Panc1 (cell line): ENCODE data around the gene ANKRD13C. TPM values are rescaled to one million over a fixed set of nuclear protein-coding genes. Genes with fewer than 3 reads are reported as not detected.

Experiments used
- ATAC-seq: fragments of 200-7000 bp; cut with Tn5 transposase; 2 replicates; pipeline ENCODE4 v1.9.1; 2020; ENCODE audit warnings: mild to moderate bottlenecking, moderate library complexity
- BruUV-seq: library from RNA; stranded (reverse); fragments of 400-500 nt; replicated peaks from 2 replicates; lab custom pipeline; 2021; lab: Mats Ljungman, UMichigan
- CTCF ChIA-PET: fragments of 300-600 bp; sonication (Branson Sonifier 250); formaldehyde crosslinking; loops from one replicate; lab custom pipeline; 2022; ENCODE audit warnings: antibody characterized with exemption; lab: Charles Lee
- POLR2A ChIA-PET: fragments of 300-600 bp; sonication (Branson Sonifier 250); formaldehyde crosslinking; loops from one replicate; lab custom pipeline; 2022; ENCODE audit warnings: antibody characterized with exemption; lab: Charles Lee
- DNase-seq: peaks from one replicate; pipeline ENCODE4 v3.0.0-alpha.2; 2010; ENCODE audit warnings: low read depth, low spot score
- H3K27ac ChIP-seq: 2 replicates; pipeline ENCODE4 v1.5.1; 2011; ENCODE audit warnings: mild to moderate bottlenecking, low read length, inconsistent platforms
- H3K27me3 ChIP-seq: fragments of 200-500 bp; sonication (Bioruptor generic); 2 replicates; pipeline ENCODE4 v1.6.0; 2014; ENCODE audit warnings: low read length, inconsistent platforms; ENCODE audit not compliant: control insufficient read depth, insufficient read depth
- H3K36me3 ChIP-seq: fragments of 200-500 bp; sonication (Bioruptor generic); 2 replicates; pipeline ENCODE4 v1.5.1; 2014; ENCODE audit warnings: inconsistent platforms, mild to moderate bottlenecking, low read length, moderate library complexity; ENCODE audit not compliant: control insufficient read depth, insufficient read depth
- H3K4me1 ChIP-seq: 2 replicates; pipeline ENCODE4 v1.5.1; 2011; ENCODE audit warnings: inconsistent platforms, mild to moderate bottlenecking, low read length, moderate library complexity; ENCODE audit not compliant: control insufficient read depth, insufficient read depth
- H3K4me3 ChIP-seq, 2 experiments: 2 replicates each; pipeline ENCODE4 v1.5.1; 2011 to 2012; ENCODE audit warnings: low read depth in 2 of 2, low read length in 2 of 2, mild to moderate bottlenecking in 2 of 2, inconsistent platforms in 1 of 2, moderate library complexity in 1 of 2
- H3K9me3 ChIP-seq: fragments of 200-500 bp; sonication (Bioruptor generic); 2 replicates; pipeline ENCODE4 v1.5.1; 2014; ENCODE audit warnings: low read depth, mild to moderate bottlenecking, inconsistent platforms, low read length, moderate library complexity; ENCODE audit not compliant: control insufficient read depth, insufficient read depth
- CTCF ChIP-seq: fragments of 450-650 bp; IDR thresholded peaks from 2 replicates; pipeline ENCODE4 v1.5.1; 2017; ENCODE audit warnings: mild to moderate bottlenecking
- POLR2AphosphoS5 ChIP-seq: IDR thresholded peaks from 2 replicates; pipeline ENCODE4 v1.6.1; 2012; ENCODE audit warnings: mild to moderate bottlenecking, low read depth, low read length, moderate library complexity
- REST ChIP-seq, 2 experiments: IDR thresholded peaks; 2 replicates each; pipeline ENCODE4 v1.6.1; 2011 to 2012; ENCODE audit warnings: low read depth in 2 of 2, control low read depth in 1 of 2, low read length in 1 of 2, mild to moderate bottlenecking in 1 of 2, moderate library complexity in 1 of 2; ENCODE audit not compliant: insufficient read depth in 1 of 2
- SIN3A ChIP-seq: IDR thresholded peaks from 2 replicates; pipeline ENCODE4 v1.6.1; 2012; ENCODE audit warnings: low read depth, mild to moderate bottlenecking, low read length, moderate library complexity, borderline replicate concordance; ENCODE audit not compliant: insufficient read depth
- TCF7L2 ChIP-seq: IDR thresholded peaks from 2 replicates; pipeline ENCODE4 v1.6.1; 2011; ENCODE audit warnings: mild to moderate bottlenecking, low read depth, low read length, inconsistent platforms
- in situ Hi-C: cut with HindIII; loops from 2 replicates; pipeline ENCODE4 v1.10.0; 2016; ENCODE audit warnings: low sequenced_read_pairs, low pct_unique_long_range_greater_than_20kb
- intact Hi-C: fragments of 100-400 bp; cut with micrococcal nuclease; formaldehyde crosslinking; loops from one replicate; pipeline ENCODE4 v1.10.0; 2022; ENCODE audit not compliant: unreplicated experiment
- total RNA-seq: library from RNA; stranded (reverse); gene quantifications from one replicate; pipeline ENCODE4 v1.2.1, GENCODE V29; 2021; ENCODE audit not compliant: unreplicated experiment

The ANKRD13C gene
- total RNA-seq, 1 experiment from 2014 or later: 20.7 TPM

GRCh38 chr1:70392626-70393025 is 38.1 kb upstream of the ANKRD13C start:
- in situ Hi-C loops (no loop called here), intact Hi-C loops (no loop called here)
- ChIA-PET POLR2A (no interaction called here), CTCF (no interaction called here)
- TF ChIP-seq POLR2AphosphoS5 (no peak), REST (IDR thresholded peaks at IDR 0.05; ENCODE audit: insufficient read depth in 1 of 2, low read depth in 2 of 2, low read length in 1 of 2) (no peak), CTCF (no peak), TCF7L2 (no peak), SIN3A (no peak)
- H3K4me1 ChIP-seq: no peaks in the 10 kb centered on the region
- no peak overlapping the region for H3K4me3 ChIP-seq
- BruUV-seq: no TSS peak
- no peak overlapping the region for H3K27ac ChIP-seq
- no peak for ATAC-seq
- no peaks in the 10 kb centered on the region for H3K36me3 ChIP-seq
- H3K9me3 ChIP-seq: no peaks in the 10 kb centered on the region
- no peak for DNase-seq
- H3K27me3 ChIP-seq: peaks cover 3% of the 10 kb centered on the region; the same call in 1 of the 2 replicates

GRCh38 chr1:70387507-70387906 is 33.0 kb upstream of the ANKRD13C start:
- no peak for ATAC-seq
- intact Hi-C loops: no loop called here
- TF ChIP-seq SIN3A: no peak
- no peak for TF ChIP-seq CTCF
- no peak for TF ChIP-seq REST (IDR thresholded peaks at IDR 0.05; ENCODE audit: insufficient read depth in 1 of 2, low read depth in 2 of 2, low read length in 1 of 2)
- no peak for TF ChIP-seq POLR2AphosphoS5
- TF ChIP-seq TCF7L2: no peak
- POLR2A ChIA-PET: no interaction called here
- Histone ChIP-seq H3K4me1 (no peaks in the 10 kb centered on the region), H3K36me3 (no peaks in the 10 kb centered on the region), H3K27ac (no peak overlapping the region), H3K27me3 (no peaks in the 10 kb centered on the region), H3K4me3 (no peak overlapping the region), H3K9me3 (no peaks in the 10 kb centered on the region)
- in situ Hi-C loops: no loop called here
- DNase-seq: no peak
- no TSS peak for BruUV-seq
- CTCF ChIA-PET: no interaction called here
